SK-N-SH (cell line): ENCODE data around the gene TRIM16.

Experiments used
- CTCF ChIP-seq: fragments of 200-600 bp; sonication (generic); IDR thresholded peaks from 2 replicates; pipeline ENCODE4 v1.6.1; 2017; ENCODE audit warnings: antibody characterized with exemption, mild to moderate bottlenecking, moderate library complexity
- ELF1 ChIP-seq: IDR thresholded peaks from 2 replicates; pipeline ENCODE4 v1.4.0; 2012
- EP300 ChIP-seq, 2 experiments: IDR thresholded peaks; 2 replicates each; pipeline versions ENCODE4 v1.4.0 to v1.6.1; 2012; ENCODE audit warnings: borderline replicate concordance in 1 of 2, low read depth in 1 of 2, low read length in 1 of 2
- EZH2phosphoT487 ChIP-seq: fragments of 200-600 bp; sonication (generic); IDR thresholded peaks from 2 replicates; pipeline ENCODE4 v1.6.1; 2017; ENCODE audit warnings: low read depth, mixed run types, mild to moderate bottlenecking, antibody characterized with exemption, moderate library complexity, borderline replicate concordance
- GABPA ChIP-seq: IDR thresholded peaks from 2 replicates; pipeline ENCODE4 v1.4.0; 2012; ENCODE audit warnings: low read depth, mild to moderate bottlenecking
- MAX ChIP-seq: IDR thresholded peaks from 2 replicates; pipeline ENCODE4 v1.4.0; 2012; ENCODE audit warnings: low read depth
- NRF1 ChIP-seq: IDR thresholded peaks from 2 replicates; pipeline ENCODE4 v1.6.1; 2012; ENCODE audit warnings: low read depth, mild to moderate bottlenecking, low read length
- POLR2AphosphoS5 ChIP-seq: IDR thresholded peaks from 2 replicates; pipeline ENCODE4 v1.6.1; 2012; ENCODE audit warnings: low read depth, low read length
- REST ChIP-seq: IDR thresholded peaks from 2 replicates; pipeline ENCODE4 v1.6.1; 2012; ENCODE audit warnings: mild to moderate bottlenecking, low read depth, low read length, moderate library complexity
- RXRA ChIP-seq: IDR thresholded peaks from 2 replicates; pipeline ENCODE4 v1.4.0; 2012; ENCODE audit warnings: low read depth, mild to moderate bottlenecking, borderline replicate concordance
- SMC3 ChIP-seq: IDR thresholded peaks from 2 replicates; pipeline ENCODE4 v1.6.1; 2012; ENCODE audit warnings: low read depth, low read length, improper control_type of control experiment
- USF2 ChIP-seq: fragments of 150-350 bp; IDR thresholded peaks from 2 replicates; pipeline ENCODE4 v1.6.1; 2017; ENCODE audit warnings: antibody characterized with exemption, low read length, low read depth, borderline replicate concordance

GRCh38 chr17:15648386-15648785 is 35.7 kb downstream of the TRIM16 start:
- no peak for TF ChIP-seq POLR2AphosphoS5
- TF ChIP-seq NRF1 = no peak
- no peak for TF ChIP-seq RXRA
- no peak for TF ChIP-seq ELF1
- no peak for TF ChIP-seq CTCF
- TF ChIP-seq GABPA = no peak
- no peak for TF ChIP-seq EZH2phosphoT487
- no peak for TF ChIP-seq REST
- TF ChIP-seq MAX = no peak
- no peak for TF ChIP-seq SMC3
- no peak for TF ChIP-seq USF2
- TF ChIP-seq EP300 (IDR thresholded peaks at IDR 0.05; ENCODE audit: borderline replicate concordance in 1 of 2, low read depth in 1 of 2, low read length in 1 of 2) = no peak
